ENCODE measurements around the gene SLC25A22.

GRCh38 chr11:845872-846495, 47.9 kb upstream of the SLC25A22 start:
- TF ChIP-seq CTCF (IDR thresholded peaks at IDR 0.05) (no peak), POLR2A (IDR thresholded peaks at IDR 0.05) (no peak), EP300 (IDR thresholded peaks at IDR 0.05) (no peak)
